HEK293 (cell line): Measurements from ENCODE around the gene OR2G6.

Experiments
- ZNF324 ChIP-seq: fragments of 450-650 bp; formaldehyde crosslinking; IDR thresholded peaks from 2 replicates; pipeline ENCODE4 v1.5.1; 2016; ENCODE audit warnings: missing biosample characterization, missing genetic modification characterization
- ZNF354C ChIP-seq: fragments of 450-650 bp; formaldehyde crosslinking; IDR thresholded peaks from 2 replicates; pipeline ENCODE4 v1.5.1; 2016; ENCODE audit warnings: missing biosample characterization, missing genetic modification characterization, low read depth, borderline replicate concordance
- ZNF544 ChIP-seq: fragments of 450-650 bp; formaldehyde crosslinking; IDR thresholded peaks from 2 replicates; pipeline ENCODE4 v1.5.0; 2017; ENCODE audit warnings: missing biosample characterization, missing genetic modification characterization
- ZNF571 ChIP-seq: fragments of 450-650 bp; formaldehyde crosslinking; IDR thresholded peaks from 2 replicates; pipeline ENCODE4 v1.5.0; 2017; ENCODE audit warnings: missing biosample characterization, missing genetic modification characterization
- ZNF658 ChIP-seq: fragments of 450-650 bp; formaldehyde crosslinking; IDR thresholded peaks from 2 replicates; pipeline ENCODE4; 2016; ENCODE audit warnings: missing biosample characterization, missing genetic modification characterization
- ZNF785 ChIP-seq: fragments of 450-650 bp; formaldehyde crosslinking; IDR thresholded peaks from 2 replicates; pipeline ENCODE4 v1.5.1; 2016; ENCODE audit warnings: missing biosample characterization, missing genetic modification characterization
- ZNF792 ChIP-seq: fragments of 450-650 bp; formaldehyde crosslinking; IDR thresholded peaks from 2 replicates; pipeline ENCODE4 v1.5.1; 2016; ENCODE audit warnings: missing biosample characterization, missing genetic modification characterization
- TF ChIP-seq, protein P1 (sequence below): fragments of 450-650 bp; formaldehyde crosslinking; IDR thresholded peaks from 2 replicates; pipeline ENCODE4 v1.5.1; 2016; ENCODE audit warnings: missing biosample characterization, missing genetic modification characterization
- TF ChIP-seq, protein P2 (sequence below): fragments of 450-650 bp; formaldehyde crosslinking; IDR thresholded peaks from 2 replicates; pipeline ENCODE4 v1.5.1; 2016; ENCODE audit warnings: missing biosample characterization, missing genetic modification characterization
- TF ChIP-seq, protein P3 (sequence below): fragments of 450-650 bp; formaldehyde crosslinking; IDR thresholded peaks from 2 replicates; pipeline ENCODE4 v1.5.1; 2016; ENCODE audit warnings: missing biosample characterization, missing genetic modification characterization, borderline replicate concordance
- TF ChIP-seq, protein P4 (sequence below): fragments of 450-650 bp; formaldehyde crosslinking; IDR thresholded peaks from 2 replicates; pipeline ENCODE4 v1.5.1; 2016; ENCODE audit warnings: missing biosample characterization, missing genetic modification characterization

DNA sequence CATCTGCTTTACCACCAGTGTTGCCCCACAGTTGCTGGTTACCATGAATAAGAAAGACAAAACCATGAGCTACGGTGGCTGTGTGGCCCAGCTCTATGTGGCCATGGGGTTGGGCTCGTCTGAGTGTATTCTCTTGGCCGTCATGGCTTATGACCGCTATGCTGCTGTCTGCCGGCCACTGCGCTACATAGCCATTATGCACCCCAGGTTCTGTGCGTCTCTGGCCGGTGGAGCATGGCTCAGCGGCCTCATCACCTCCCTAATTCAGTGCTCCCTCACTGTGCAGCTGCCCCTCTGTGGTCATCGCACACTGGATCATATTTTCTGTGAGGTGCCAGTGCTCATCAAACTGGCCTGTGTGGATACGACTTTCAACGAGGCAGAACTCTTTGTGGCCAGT is 14.0 kb downstream of the OR2G6 start:
- TF ChIP-seq ZNF354C (tag by site-specific recombination) = no peak
- TF ChIP-seq ZNF785 (tag by site-specific recombination) = no peak
- TF ChIP-seq ZNF544 = no peak
- TF ChIP-seq, protein P1, sequence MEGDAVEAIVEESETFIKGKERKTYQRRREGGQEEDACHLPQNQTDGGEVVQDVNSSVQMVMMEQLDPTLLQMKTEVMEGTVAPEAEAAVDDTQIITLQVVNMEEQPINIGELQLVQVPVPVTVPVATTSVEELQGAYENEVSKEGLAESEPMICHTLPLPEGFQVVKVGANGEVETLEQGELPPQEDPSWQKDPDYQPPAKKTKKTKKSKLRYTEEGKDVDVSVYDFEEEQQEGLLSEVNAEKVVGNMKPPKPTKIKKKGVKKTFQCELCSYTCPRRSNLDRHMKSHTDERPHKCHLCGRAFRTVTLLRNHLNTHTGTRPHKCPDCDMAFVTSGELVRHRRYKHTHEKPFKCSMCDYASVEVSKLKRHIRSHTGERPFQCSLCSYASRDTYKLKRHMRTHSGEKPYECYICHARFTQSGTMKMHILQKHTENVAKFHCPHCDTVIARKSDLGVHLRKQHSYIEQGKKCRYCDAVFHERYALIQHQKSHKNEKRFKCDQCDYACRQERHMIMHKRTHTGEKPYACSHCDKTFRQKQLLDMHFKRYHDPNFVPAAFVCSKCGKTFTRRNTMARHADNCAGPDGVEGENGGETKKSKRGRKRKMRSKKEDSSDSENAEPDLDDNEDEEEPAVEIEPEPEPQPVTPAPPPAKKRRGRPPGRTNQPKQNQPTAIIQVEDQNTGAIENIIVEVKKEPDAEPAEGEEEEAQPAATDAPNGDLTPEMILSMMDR = no peak
- TF ChIP-seq, protein P2, sequence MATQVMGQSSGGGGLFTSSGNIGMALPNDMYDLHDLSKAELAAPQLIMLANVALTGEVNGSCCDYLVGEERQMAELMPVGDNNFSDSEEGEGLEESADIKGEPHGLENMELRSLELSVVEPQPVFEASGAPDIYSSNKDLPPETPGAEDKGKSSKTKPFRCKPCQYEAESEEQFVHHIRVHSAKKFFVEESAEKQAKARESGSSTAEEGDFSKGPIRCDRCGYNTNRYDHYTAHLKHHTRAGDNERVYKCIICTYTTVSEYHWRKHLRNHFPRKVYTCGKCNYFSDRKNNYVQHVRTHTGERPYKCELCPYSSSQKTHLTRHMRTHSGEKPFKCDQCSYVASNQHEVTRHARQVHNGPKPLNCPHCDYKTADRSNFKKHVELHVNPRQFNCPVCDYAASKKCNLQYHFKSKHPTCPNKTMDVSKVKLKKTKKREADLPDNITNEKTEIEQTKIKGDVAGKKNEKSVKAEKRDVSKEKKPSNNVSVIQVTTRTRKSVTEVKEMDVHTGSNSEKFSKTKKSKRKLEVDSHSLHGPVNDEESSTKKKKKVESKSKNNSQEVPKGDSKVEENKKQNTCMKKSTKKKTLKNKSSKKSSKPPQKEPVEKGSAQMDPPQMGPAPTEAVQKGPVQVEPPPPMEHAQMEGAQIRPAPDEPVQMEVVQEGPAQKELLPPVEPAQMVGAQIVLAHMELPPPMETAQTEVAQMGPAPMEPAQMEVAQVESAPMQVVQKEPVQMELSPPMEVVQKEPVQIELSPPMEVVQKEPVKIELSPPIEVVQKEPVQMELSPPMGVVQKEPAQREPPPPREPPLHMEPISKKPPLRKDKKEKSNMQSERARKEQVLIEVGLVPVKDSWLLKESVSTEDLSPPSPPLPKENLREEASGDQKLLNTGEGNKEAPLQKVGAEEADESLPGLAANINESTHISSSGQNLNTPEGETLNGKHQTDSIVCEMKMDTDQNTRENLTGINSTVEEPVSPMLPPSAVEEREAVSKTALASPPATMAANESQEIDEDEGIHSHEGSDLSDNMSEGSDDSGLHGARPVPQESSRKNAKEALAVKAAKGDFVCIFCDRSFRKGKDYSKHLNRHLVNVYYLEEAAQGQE = no peak
- no peak for TF ChIP-seq ZNF658 (tag by site-specific recombination)
- TF ChIP-seq, protein P3, sequence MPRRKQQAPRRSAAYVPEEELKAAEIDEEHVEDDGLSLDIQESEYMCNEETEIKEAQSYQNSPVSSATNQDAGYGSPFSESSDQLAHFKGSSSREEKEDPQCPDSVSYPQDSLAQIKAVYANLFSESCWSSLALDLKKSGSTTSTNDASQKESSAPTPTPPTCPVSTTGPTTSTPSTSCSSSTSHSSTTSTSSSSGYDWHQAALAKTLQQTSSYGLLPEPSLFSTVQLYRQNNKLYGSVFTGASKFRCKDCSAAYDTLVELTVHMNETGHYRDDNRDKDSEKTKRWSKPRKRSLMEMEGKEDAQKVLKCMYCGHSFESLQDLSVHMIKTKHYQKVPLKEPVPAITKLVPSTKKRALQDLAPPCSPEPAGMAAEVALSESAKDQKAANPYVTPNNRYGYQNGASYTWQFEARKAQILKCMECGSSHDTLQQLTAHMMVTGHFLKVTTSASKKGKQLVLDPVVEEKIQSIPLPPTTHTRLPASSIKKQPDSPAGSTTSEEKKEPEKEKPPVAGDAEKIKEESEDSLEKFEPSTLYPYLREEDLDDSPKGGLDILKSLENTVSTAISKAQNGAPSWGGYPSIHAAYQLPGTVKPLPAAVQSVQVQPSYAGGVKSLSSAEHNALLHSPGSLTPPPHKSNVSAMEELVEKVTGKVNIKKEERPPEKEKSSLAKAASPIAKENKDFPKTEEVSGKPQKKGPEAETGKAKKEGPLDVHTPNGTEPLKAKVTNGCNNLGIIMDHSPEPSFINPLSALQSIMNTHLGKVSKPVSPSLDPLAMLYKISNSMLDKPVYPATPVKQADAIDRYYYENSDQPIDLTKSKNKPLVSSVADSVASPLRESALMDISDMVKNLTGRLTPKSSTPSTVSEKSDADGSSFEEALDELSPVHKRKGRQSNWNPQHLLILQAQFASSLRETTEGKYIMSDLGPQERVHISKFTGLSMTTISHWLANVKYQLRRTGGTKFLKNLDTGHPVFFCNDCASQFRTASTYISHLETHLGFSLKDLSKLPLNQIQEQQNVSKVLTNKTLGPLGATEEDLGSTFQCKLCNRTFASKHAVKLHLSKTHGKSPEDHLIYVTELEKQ (tag by site-specific recombination) = no peak
- TF ChIP-seq ZNF324 (tag by site-specific recombination) = no peak
- TF ChIP-seq ZNF571 (tag by site-specific recombination) = no peak
- TF ChIP-seq, protein P4, sequence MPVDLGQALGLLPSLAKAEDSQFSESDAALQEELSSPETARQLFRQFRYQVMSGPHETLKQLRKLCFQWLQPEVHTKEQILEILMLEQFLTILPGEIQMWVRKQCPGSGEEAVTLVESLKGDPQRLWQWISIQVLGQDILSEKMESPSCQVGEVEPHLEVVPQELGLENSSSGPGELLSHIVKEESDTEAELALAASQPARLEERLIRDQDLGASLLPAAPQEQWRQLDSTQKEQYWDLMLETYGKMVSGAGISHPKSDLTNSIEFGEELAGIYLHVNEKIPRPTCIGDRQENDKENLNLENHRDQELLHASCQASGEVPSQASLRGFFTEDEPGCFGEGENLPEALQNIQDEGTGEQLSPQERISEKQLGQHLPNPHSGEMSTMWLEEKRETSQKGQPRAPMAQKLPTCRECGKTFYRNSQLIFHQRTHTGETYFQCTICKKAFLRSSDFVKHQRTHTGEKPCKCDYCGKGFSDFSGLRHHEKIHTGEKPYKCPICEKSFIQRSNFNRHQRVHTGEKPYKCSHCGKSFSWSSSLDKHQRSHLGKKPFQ (tag by site-specific recombination) = no peak
- no peak for TF ChIP-seq ZNF792 (tag by site-specific recombination)
